ENCODE measurements around the gene CZIB. TPM values are rescaled to one million over a fixed set of nuclear protein-coding genes. Genes with fewer than 3 reads are reported as not detected.

Gene CZIB
- total RNA-seq, 4 donors from 2014 or later, result 11.2 to 61.9 (median 39.7) TPM

DNA sequence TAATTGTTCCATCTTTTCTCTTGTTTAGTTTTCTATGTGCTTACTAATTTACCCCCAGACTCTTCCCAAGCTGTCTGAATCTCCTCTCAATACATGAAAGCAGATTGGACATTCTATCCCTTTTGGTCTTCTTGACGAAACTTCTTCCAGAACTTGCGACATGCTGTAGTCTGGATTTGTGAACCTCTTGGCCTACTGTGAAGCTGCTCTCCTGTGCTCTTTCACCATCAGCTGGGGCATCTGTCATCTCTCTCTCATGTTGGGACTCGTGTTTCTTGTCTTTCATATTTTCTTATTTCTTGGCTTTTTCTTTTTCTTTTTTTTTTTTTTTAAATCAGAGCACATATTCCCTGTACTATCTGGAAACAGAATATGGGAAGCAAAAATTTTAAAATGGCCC lies 17.0 kb downstream of the CZIB start:
- Histone ChIP-seq H3K4me1 (peaks cover 3 to 9% (median 6%) of the 10 kb centered on the region in 4 donors), H3K9me3 (peaks cover 13 to 15% of the 10 kb centered on the region in 2 donors), H3K36me3 (peaks cover 0 to 71% (median 29%) of the 10 kb centered on the region in 4 donors), H3K27ac (no peak overlapping the region), H3K27me3 (no peaks in the 10 kb centered on the region), H3K4me3 (no peak overlapping the region)
- DNase-seq, result no peak
- TF ChIP-seq EP300 (IDR thresholded peaks at IDR 0.05; ENCODE audit: low read depth) (no peak), POLR2A (IDR thresholded peaks at IDR 0.05) (no peak), POLR2AphosphoS5 (IDR thresholded peaks at IDR 0.05) (no peak)
- TF ChIP-seq, protein P1, sequence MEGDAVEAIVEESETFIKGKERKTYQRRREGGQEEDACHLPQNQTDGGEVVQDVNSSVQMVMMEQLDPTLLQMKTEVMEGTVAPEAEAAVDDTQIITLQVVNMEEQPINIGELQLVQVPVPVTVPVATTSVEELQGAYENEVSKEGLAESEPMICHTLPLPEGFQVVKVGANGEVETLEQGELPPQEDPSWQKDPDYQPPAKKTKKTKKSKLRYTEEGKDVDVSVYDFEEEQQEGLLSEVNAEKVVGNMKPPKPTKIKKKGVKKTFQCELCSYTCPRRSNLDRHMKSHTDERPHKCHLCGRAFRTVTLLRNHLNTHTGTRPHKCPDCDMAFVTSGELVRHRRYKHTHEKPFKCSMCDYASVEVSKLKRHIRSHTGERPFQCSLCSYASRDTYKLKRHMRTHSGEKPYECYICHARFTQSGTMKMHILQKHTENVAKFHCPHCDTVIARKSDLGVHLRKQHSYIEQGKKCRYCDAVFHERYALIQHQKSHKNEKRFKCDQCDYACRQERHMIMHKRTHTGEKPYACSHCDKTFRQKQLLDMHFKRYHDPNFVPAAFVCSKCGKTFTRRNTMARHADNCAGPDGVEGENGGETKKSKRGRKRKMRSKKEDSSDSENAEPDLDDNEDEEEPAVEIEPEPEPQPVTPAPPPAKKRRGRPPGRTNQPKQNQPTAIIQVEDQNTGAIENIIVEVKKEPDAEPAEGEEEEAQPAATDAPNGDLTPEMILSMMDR (IDR thresholded peaks at IDR 0.05), result no peak
- in situ Hi-C loops (cut with MboI; ENCODE audit: low pct_ligation_motif_present in 1 of 4, low pct_unique_long_range_greater_than_20kb in 1 of 4, low sequenced_read_pairs in 3 of 4), result no loop called here
- 89 to 100% methylated on average over 3 of the region's 3 CpGs for WGBS, 2 donors (ENCODE audit: low coverage in 1 of 2)
- intact Hi-C loops (cut with DNase I; ENCODE audit: low total_unique reads), result no loop called here

DNA sequence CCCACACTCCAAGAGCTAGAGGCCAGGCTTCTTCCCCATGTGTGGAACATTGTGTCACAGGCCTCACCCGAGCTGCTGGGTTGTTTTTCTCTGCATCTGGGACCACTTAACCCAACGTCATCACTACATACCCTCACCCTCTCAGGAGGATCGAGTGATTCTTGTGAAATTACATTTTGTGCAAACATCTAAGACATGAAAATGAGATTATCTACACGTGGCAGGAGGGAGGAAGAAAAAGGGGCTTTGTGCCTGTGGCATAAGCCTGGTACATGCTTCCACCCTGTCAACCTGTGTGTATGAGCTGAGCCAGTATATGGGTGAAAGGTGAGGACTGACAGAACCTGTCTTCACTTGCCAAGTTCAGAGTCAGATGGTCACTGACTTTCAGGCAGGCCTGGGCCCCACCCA lies 22.2 kb downstream of the CZIB start:
- in situ Hi-C loops (cut with MboI; ENCODE audit: low pct_ligation_motif_present in 1 of 4, low pct_unique_long_range_greater_than_20kb in 1 of 4, low sequenced_read_pairs in 3 of 4), result loop anchor here in 2 of 4 donors (25.0 kb wide), 3 partner anchors 261 to 486 kb away; partner anchors contain the start of genes ECHDC2 (in 1 of the 2) and SCP2 (in 1 of the 2)
- Histone ChIP-seq H3K4me3 (peak overlapping the region in 1 of 4 donors; percentile 99), H3K4me1 (peaks cover 23 to 32% (median 27%) of the 10 kb centered on the region in 4 donors), H3K9me3 (no peaks in the 10 kb centered on the region), H3K36me3 (peaks cover 0 to 22% (median 7%) of the 10 kb centered on the region in 4 donors), H3K27ac (peak overlapping the region; percentile 95 to 100 (median 98)), H3K27me3 (no peaks in the 10 kb centered on the region)
- WGBS, 2 donors (ENCODE audit: low coverage in 1 of 2), result 10 to 21% methylated on average over 2 to 4 of the region's 4 CpGs
- intact Hi-C loops (cut with DNase I; ENCODE audit: low total_unique reads), result no loop called here
- peak; percentile 57 for DNase-seq
- no peak for TF ChIP-seq EP300 (IDR thresholded peaks at IDR 0.05; ENCODE audit: low read depth)
- TF ChIP-seq POLR2AphosphoS5 (IDR thresholded peaks at IDR 0.05), result peak in 2 of 3 donors; percentile 9 to 85

DNA sequence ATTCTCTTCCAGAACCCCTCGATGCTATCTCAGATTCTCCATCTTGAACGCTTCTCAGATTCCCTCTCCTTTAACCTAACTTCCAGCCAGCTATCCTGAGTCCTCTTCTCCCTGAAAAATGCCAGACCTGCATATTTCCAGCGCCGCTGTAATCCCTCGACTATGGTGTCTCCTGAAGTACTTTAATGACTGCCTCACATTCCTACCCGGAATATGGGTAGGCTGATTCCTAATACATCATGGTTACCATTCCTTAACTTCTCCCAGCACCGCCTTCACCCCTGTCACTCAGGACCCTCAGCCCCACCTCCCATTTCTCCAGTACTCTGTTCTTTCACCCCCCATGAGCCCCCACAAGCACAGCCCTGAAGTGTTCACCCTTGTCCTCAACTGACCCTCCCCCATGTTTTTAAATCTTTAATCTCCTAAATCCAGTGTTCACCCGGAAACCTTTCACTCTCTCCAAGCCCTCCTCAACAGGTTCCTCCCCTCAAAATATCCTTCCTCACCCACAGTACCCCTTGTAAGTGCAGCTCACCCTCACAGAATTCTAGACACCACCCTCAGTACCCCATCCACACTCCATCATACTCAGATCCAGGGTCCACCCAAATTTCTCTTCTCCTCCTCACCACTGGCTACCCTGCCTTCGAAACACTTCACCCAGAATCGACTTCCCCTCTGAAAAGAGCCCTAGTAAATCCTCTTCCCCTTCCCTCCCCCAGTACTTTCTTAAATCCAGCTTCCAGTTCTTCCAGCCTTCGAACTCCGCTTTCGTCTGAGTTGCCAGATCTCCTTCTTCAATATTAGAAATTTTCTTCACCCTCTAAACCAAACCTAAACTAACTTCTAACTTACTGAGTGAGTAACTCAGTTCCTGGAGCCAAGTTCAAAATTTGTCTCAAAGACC lies 22.9 kb downstream of the CZIB start:
- intact Hi-C loops (cut with DNase I; ENCODE audit: low total_unique reads) (no loop called here), in situ Hi-C loops (cut with MboI; ENCODE audit: low pct_ligation_motif_present in 1 of 4, low pct_unique_long_range_greater_than_20kb in 1 of 4, low sequenced_read_pairs in 3 of 4) (loop anchor here in 2 of 4 donors (25.0 kb wide), 3 partner anchors 260 to 485 kb away; partner anchors contain the start of genes ECHDC2 (in 1 of the 2) and SCP2 (in 1 of the 2))
- Histone ChIP-seq H3K36me3 (peaks cover 0 to 15% (median 4%) of the 10 kb centered on the region in 4 donors), H3K9me3 (no peaks in the 10 kb centered on the region), H3K4me1 (peaks cover 23 to 32% (median 27%) of the 10 kb centered on the region in 4 donors), H3K27ac (peak overlapping the region; percentile 95 to 100 (median 98)), H3K27me3 (no peaks in the 10 kb centered on the region), H3K4me3 (peak overlapping the region; percentile 85 to 99 (median 94))
- no peak for DNase-seq
- TF ChIP-seq POLR2A (IDR thresholded peaks at IDR 0.05), result no peak
- no peak for TF ChIP-seq EP300 (IDR thresholded peaks at IDR 0.05; ENCODE audit: low read depth)
- TF ChIP-seq, protein P1 (IDR thresholded peaks at IDR 0.05), result no peak
- no peak for TF ChIP-seq POLR2AphosphoS5 (IDR thresholded peaks at IDR 0.05)
- WGBS, 2 donors (ENCODE audit: low coverage in 1 of 2), result 28 to 32% methylated on average over 11 to 13 of the region's 13 CpGs

DNA sequence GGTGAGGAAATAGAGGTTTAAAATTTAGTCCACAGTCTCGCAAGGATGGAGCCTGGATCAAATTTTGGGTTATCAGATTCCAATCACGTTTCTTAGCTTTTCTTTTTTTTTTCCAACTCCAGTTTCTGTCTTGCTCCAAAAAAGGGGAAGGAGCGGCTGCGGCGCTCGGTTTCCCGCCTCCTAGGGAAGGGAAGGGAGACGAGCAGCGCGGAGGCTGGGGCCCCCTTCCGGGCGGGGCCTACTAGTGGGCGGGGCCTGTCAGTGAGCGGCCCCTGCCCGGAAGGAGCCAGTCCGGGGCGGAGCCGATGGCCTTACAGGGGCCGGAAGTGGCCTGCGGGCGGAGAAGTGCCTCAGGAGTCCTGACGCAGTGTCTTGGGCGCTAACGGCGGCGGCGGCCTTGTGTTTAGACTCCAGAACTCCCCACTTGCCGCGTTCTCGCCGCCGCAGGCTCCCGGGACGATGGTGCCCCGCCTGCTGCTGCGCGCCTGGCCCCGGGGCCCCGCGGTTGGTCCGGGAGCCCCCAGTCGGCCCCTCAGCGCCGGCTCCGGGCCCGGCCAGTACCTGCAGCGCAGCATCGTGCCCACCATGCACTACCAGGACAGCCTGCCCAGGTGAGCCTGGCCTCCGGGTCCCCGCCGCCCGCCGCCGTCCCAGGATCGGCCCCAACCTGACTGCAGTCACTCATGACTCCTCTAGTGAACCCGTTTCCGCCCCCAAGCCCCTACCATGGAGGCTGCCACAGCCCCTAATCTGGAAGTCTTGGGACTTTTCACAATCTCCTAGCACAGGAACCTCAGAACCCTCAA lies 23.7 kb downstream of the CZIB start, which contains the start of gene CPT2:
TSS of gene CPT2 (plus strand) at position 340 of the 806 bp plus-strand sequence. CDS start at position 460, 120 bp downstream.
- intact Hi-C loops (cut with DNase I; ENCODE audit: low total_unique reads) (no loop called here), in situ Hi-C loops (cut with MboI; ENCODE audit: low pct_ligation_motif_present in 1 of 4, low pct_unique_long_range_greater_than_20kb in 1 of 4, low sequenced_read_pairs in 3 of 4) (loop anchor here in 2 of 4 donors (25.0 kb wide), 3 partner anchors 259 to 484 kb away; partner anchors contain the start of genes ECHDC2 (in 1 of the 2) and SCP2 (in 1 of the 2))
- Histone ChIP-seq H3K9me3 (no peaks in the 10 kb centered on the region), H3K27me3 (no peaks in the 10 kb centered on the region), H3K36me3 (peaks cover 0 to 6% (median 0%) of the 10 kb centered on the region in 4 donors), H3K4me1 (peaks cover 23 to 32% (median 27%) of the 10 kb centered on the region in 4 donors), H3K27ac (peak within 1 kb of the TSS; percentile 95 to 100 (median 98)), H3K4me3 (peak within 1 kb of the TSS; percentile 85 to 99 (median 94))
- 0 to 1% methylated on average over 2 to 24 of the region's 57 CpGs for WGBS, 2 donors (ENCODE audit: low coverage in 1 of 2)
- peak; percentile 96 for DNase-seq
- TF ChIP-seq POLR2AphosphoS5 (IDR thresholded peaks at IDR 0.05) (peak; percentile 96 to 98 (median 97)), POLR2A (IDR thresholded peaks at IDR 0.05) (peak; percentile 96), EP300 (IDR thresholded peaks at IDR 0.05; ENCODE audit: low read depth) (no peak)
- TF ChIP-seq, protein P1 (IDR thresholded peaks at IDR 0.05), result peak in 1 of 5 experiments; percentile 12

All from transverse colon (tissue), 4 donors.